Measurements from ENCODE around the gene FAM177A1. TPM values are rescaled to one million over a fixed set of nuclear protein-coding genes. Genes with fewer than 3 reads are reported as not detected.

Gene FAM177A1
- total RNA-seq, 1 donor from 2014 or later: 49.3 TPM

DNA sequence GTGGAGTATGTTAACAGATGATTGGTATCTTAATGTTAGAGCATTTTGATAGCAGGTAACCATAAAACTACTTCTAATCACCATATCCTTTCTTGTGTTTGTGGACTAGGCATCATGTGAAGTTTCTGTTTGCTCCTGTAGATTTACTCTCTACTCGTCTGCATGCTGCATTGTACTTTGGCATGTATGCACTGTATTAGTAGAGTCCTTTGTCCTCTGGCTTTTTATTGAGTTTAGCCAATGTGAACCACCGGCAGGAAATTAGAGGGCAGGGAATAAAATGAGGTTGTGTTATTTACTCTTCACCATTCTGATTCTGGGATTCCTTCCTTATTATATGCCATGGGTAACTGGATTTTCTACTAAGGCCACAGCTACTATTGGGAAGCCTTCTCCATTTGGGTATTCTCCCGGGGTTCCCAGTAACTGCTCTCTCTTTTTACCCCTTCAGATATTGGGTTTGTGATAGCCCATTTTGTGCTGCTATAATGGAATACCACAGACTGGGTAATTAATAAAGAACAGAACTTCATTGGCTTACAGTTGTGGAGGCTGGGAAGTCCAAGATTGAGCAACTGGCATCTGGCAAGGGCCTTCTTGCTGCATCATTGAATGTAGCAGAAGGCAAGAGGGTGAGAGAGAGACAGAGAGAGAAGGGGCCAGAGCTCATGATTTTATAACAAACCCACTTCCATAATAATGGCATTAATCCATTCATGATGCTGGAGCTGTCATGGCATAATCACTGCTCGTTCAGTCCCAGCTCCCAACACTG is 22.4 kb downstream of the FAM177A1 start:
- no peak for DNase-seq (ENCODE audit: low spot score in 2 of 2, unreplicated experiment in 2 of 2)
- TF ChIP-seq, protein P1, sequence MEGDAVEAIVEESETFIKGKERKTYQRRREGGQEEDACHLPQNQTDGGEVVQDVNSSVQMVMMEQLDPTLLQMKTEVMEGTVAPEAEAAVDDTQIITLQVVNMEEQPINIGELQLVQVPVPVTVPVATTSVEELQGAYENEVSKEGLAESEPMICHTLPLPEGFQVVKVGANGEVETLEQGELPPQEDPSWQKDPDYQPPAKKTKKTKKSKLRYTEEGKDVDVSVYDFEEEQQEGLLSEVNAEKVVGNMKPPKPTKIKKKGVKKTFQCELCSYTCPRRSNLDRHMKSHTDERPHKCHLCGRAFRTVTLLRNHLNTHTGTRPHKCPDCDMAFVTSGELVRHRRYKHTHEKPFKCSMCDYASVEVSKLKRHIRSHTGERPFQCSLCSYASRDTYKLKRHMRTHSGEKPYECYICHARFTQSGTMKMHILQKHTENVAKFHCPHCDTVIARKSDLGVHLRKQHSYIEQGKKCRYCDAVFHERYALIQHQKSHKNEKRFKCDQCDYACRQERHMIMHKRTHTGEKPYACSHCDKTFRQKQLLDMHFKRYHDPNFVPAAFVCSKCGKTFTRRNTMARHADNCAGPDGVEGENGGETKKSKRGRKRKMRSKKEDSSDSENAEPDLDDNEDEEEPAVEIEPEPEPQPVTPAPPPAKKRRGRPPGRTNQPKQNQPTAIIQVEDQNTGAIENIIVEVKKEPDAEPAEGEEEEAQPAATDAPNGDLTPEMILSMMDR (IDR thresholded peaks at IDR 0.05; ENCODE audit: unreplicated experiment): no peak
- Mint-ChIP-seq H3K36me3 (peaks cover 47% of the 10 kb centered on the region), H3K4me3 (no peak overlapping the region), H3K27me3 (ENCODE audit: low read depth) (no peaks in the 10 kb centered on the region), H3K9me3 (peaks cover 16% of the 10 kb centered on the region), H3K27ac (no peak overlapping the region), H3K4me1 (no peaks in the 10 kb centered on the region)

DNA sequence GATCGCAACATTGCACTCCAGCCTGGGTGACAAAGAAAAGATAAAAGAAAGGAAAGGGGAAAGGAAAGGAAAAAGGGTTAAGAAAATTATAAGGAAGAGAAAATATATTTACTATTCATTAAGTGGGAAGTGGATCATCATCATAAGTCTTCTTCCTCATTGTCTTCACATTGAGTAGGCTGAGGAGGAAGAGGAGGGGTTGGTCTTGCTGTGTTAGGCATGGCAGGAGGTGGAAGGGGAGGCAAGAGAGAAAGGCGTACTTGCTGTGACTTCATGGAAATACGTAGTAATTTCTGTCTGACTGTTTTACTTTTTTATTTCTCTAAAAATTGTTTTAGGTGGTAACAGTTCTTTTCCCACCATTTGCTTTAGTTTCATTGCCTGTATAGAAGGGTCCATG is 26.2 kb downstream of the FAM177A1 start:
- Mint-ChIP-seq H3K4me3 (no peak overlapping the region), H3K36me3 (peaks cover 59% of the 10 kb centered on the region), H3K4me1 (no peaks in the 10 kb centered on the region), H3K9me3 (peaks cover 16% of the 10 kb centered on the region), H3K27me3 (ENCODE audit: low read depth) (no peaks in the 10 kb centered on the region), H3K27ac (no peak overlapping the region)
- no peak for DNase-seq (ENCODE audit: low spot score in 2 of 2, unreplicated experiment in 2 of 2)
- TF ChIP-seq, protein P1 (IDR thresholded peaks at IDR 0.05; ENCODE audit: unreplicated experiment): no peak

DNA sequence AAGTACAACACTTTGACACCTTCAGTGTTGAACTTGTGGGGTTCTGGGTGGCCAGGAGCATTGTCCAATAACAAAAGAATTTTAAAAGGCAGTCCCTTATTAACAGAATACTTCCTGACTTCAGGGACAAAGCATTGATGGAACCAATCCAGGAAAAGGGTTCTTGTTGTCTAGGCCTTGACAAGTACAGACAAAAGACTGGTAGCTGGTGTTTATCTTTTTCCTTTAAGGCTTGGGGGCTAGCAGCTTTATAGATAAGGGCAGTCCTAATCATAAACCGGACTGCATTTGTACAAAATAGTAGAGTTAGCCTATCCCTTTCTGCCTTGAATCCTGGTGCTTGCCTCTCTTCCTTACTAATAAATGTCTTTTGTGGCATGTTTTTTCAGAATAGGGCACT is 27.4 kb downstream of the FAM177A1 start:
- Mint-ChIP-seq H3K27ac (no peak overlapping the region), H3K27me3 (ENCODE audit: low read depth) (no peaks in the 10 kb centered on the region), H3K9me3 (peaks cover 7% of the 10 kb centered on the region), H3K36me3 (peaks cover 48% of the 10 kb centered on the region), H3K4me1 (no peaks in the 10 kb centered on the region), H3K4me3 (no peak overlapping the region)
- TF ChIP-seq, protein P1 (IDR thresholded peaks at IDR 0.05; ENCODE audit: unreplicated experiment): no peak
- no peak for DNase-seq (ENCODE audit: low spot score in 2 of 2, unreplicated experiment in 2 of 2)

DNA sequence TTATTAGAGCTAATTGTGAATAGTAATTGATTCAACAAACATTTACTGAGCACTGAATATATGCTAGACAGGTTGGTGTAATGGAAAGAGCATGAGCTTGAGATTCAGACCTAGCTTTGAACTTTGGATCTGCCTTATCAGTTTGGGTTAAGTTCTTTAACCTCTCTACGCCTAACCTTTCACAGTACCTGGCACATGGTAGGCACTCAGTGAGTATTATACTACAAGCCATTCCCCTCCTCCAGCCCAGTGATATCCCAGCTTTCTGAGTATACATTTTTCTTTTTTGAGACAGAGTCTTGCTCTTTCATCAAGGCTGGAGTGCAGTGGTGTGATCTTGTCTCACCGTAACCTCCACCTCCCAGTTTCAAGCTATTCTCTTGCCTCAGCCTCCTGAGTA is 32.0 kb downstream of the FAM177A1 start:
- H3K4me1 Mint-ChIP-seq: no peaks in the 10 kb centered on the region
- TF ChIP-seq, protein P1 (IDR thresholded peaks at IDR 0.05; ENCODE audit: unreplicated experiment): no peak
- no peak overlapping the region for H3K27ac Mint-ChIP-seq
- H3K4me3 Mint-ChIP-seq: no peak overlapping the region
- H3K36me3 Mint-ChIP-seq: peaks cover 28% of the 10 kb centered on the region
- no peaks in the 10 kb centered on the region for H3K27me3 Mint-ChIP-seq (ENCODE audit: low read depth)
- peaks cover 4% of the 10 kb centered on the region for H3K9me3 Mint-ChIP-seq
- DNase-seq (ENCODE audit: low spot score in 2 of 2, unreplicated experiment in 2 of 2): no peak

DNA sequence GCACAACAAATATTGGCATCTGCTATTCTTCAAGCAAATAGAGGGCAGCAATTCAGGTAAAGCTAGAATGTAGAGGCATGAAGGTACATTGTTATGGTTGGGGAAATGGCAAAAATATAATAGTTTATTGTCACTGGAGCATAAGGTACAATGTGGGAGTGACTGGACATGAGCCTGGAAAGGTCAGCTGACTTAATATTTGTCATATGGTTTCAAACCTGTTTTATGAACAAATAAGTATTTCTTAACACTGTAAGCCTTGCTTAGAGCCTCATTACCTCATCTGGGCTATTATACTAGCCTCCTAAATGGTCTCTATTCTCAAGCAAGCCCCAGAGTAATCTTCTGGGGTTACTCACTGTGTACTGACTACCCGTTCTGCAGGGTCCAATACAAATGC is 33.7 kb downstream of the FAM177A1 start:
- Mint-ChIP-seq H3K9me3 (no peaks in the 10 kb centered on the region), H3K27me3 (ENCODE audit: low read depth) (no peaks in the 10 kb centered on the region), H3K36me3 (peaks cover 27% of the 10 kb centered on the region), H3K4me3 (no peak overlapping the region), H3K4me1 (no peaks in the 10 kb centered on the region), H3K27ac (no peak overlapping the region)
- TF ChIP-seq, protein P1 (IDR thresholded peaks at IDR 0.05; ENCODE audit: unreplicated experiment): no peak
- no peak for DNase-seq (ENCODE audit: low spot score in 2 of 2, unreplicated experiment in 2 of 2)

Data from mesothelial cell of epicardium (in vitro differentiated cells).